NK-92 (cell line): ENCODE measurements around the gene PLEKHN1.
"Not testable (repeated sequence)": the region's sequence is repeated elsewhere in the genome, so short reads cannot be mapped to it uniquely, and the experiment has no call there.

Experiments used
- DNase-seq: peaks from one replicate; lab custom pipeline; 2025; ENCODE audit not compliant: unreplicated experiment; lab: John Stamatoyannopoulos, UW

The PLEKHN1 gene

GRCh38 chr1:991275-991674, 25.0 kb downstream of the PLEKHN1 start:
- DNase-seq: not testable (repeated sequence)

GRCh38 chr1:991895-992294, 25.6 kb downstream of the PLEKHN1 start:
- DNase-seq: no peak

GRCh38 chr1:992362-992761, 26.1 kb downstream of the PLEKHN1 start:
- no peak for DNase-seq

- DNase-seq: no peak
Measured at GRCh38 chr1:993379-993995, 27.2 kb downstream of the PLEKHN1 start.

- DNase-seq: not testable (repeated sequence)
Measured at GRCh38 chr1:994546-994945, 28.3 kb downstream of the PLEKHN1 start.

GRCh38 chr1:995665-996633, 29.7 kb downstream of the PLEKHN1 start:
- no peak for DNase-seq

- no peak for DNase-seq
Measured at GRCh38 chr1:996851-997712, 30.8 kb downstream of the PLEKHN1 start.

GRCh38 chr1:997713-997992, 31.4 kb downstream of the PLEKHN1 start:
- DNase-seq: no peak

- no peak for DNase-seq
Measured at GRCh38 chr1:997993-998744, 31.9 kb downstream of the PLEKHN1 start.

GRCh38 chr1:998745-998994, 32.4 kb downstream of the PLEKHN1 start:
- DNase-seq: no peak

- DNase-seq: no peak
Measured at GRCh38 chr1:998995-999724, 32.9 kb downstream of the PLEKHN1 start.

GRCh38 chr1:999725-1000356, 33.6 kb downstream of the PLEKHN1 start, which contains the start of gene HES4:
HES4 (minus strand) TSS chr1:1000097; CDS start chr1:999973, 124 bp downstream.
- DNase-seq: no peak

GRCh38 chr1:1000357-1001056, 34.2 kb downstream of the PLEKHN1 start:
- no peak for DNase-seq

- DNase-seq: no peak
Measured at GRCh38 chr1:1001057-1001783, 34.9 kb downstream of the PLEKHN1 start.

- no peak for DNase-seq
Measured at GRCh38 chr1:1003618-1004419, 37.5 kb downstream of the PLEKHN1 start.

GRCh38 chr1:1004420-1004779, 38.1 kb downstream of the PLEKHN1 start:
- DNase-seq: no peak

GRCh38 chr1:1004780-1005697, 38.8 kb downstream of the PLEKHN1 start:
- no peak for DNase-seq
